GM23248 (cell line): Measurements from ENCODE around the gene MRPL36.

Source experiments
- EZH2 ChIP-seq: fragments of 200-600 bp; sonication (generic); IDR thresholded peaks from 2 replicates; pipeline ENCODE4 v1.6.1; 2018; ENCODE audit warnings: antibody characterized with exemption, mild to moderate bottlenecking; ENCODE audit not compliant: insufficient read depth, poor library complexity, severe bottlenecking
- EZH2phosphoT487 ChIP-seq: fragments of 200-600 bp; sonication (generic); IDR thresholded peaks from 2 replicates; pipeline ENCODE4 v1.6.1; 2018; ENCODE audit warnings: antibody characterized with exemption, moderate library complexity, mild to moderate bottlenecking, low read depth; ENCODE audit not compliant: insufficient read depth

DNA sequence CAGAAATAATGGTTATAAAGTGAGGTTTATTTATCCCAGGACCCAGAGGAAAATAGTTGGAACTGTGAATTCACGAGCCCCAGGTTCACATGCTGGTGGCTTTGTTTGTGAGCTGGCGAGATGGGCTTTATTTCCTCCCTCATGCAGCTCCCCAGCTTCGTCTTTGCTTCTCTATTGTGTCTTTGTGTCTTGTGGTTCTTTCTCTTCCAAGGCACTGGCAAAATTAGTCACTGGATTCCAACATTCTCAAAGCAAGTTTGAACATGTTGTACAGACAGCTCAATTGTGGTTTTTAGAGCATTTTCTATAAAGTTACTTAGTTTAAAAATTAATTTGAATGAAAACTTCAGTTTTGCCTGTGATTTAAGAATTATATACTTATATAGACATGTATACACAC, 8.8 kb upstream of the MRPL36 start:
- TF ChIP-seq EZH2 (no peak), EZH2phosphoT487 (no peak)
